OCI-LY7 (cell line): ENCODE results near the gene DERL3. TPM values are rescaled to one million over a fixed set of nuclear protein-coding genes. Genes with fewer than 3 reads are reported as not detected.

Experiments
- BruUV-seq: library from RNA; stranded (reverse); fragments of 400-500 nt; replicated peaks from 2 replicates; lab custom pipeline; 2021; lab: Mats Ljungman, UMichigan
- CTCF ChIA-PET: fragments of 300-600 bp; sonication (Branson Sonifier 250); formaldehyde crosslinking; loops from one replicate; lab custom pipeline; 2022; ENCODE audit warnings: antibody characterized with exemption; ENCODE audit not compliant: unreplicated experiment; lab: Charles Lee
- POLR2A ChIA-PET: fragments of 300-600 bp; sonication (Branson Sonifier 250); formaldehyde crosslinking; loops from one replicate; lab custom pipeline; 2022; ENCODE audit warnings: antibody characterized with exemption; lab: Charles Lee
- DNase-seq: peaks from one replicate; pipeline ENCODE4 v3.0.0-alpha.2; 2015; ENCODE audit warnings: low spot score
- H2AFZ ChIP-seq: fragments of 200-600 bp; sonication (generic), shearing (Covaris generic); 2 replicates; pipeline ENCODE4 v1.6.1; 2014; ENCODE audit warnings: mild to moderate bottlenecking, antibody characterized with exemption, low read length, moderate library complexity
- H3K27ac ChIP-seq: fragments of 200-600 bp; sonication (generic); 2 replicates; pipeline ENCODE4 v1.5.1; 2014; ENCODE audit warnings: mixed run types, low read depth, mild to moderate bottlenecking, moderate library complexity, low read length, inconsistent platforms; ENCODE audit not compliant: poor library complexity, severe bottlenecking
- H3K36me3 ChIP-seq: fragments of 200-600 bp; sonication (generic); 2 replicates; pipeline ENCODE4 v1.6.1; 2014; ENCODE audit warnings: mild to moderate bottlenecking, antibody characterized with exemption, low read length, moderate library complexity, mixed read lengths; ENCODE audit not compliant: insufficient read depth
- H3K4me1 ChIP-seq: fragments of 200-600 bp; sonication (generic); 2 replicates; pipeline ENCODE4 v1.5.1; 2014; ENCODE audit warnings: mild to moderate bottlenecking, low read length; ENCODE audit not compliant: insufficient read depth, poor library complexity, severe bottlenecking
- H3K4me2 ChIP-seq: fragments of 200-600 bp; sonication (generic); 2 replicates; pipeline ENCODE4 v1.6.1; 2014; ENCODE audit warnings: mild to moderate bottlenecking, low read length
- H3K4me3 ChIP-seq: fragments of 200-600 bp; sonication (generic); 2 replicates; pipeline ENCODE4 v1.5.1; 2014; ENCODE audit warnings: mild to moderate bottlenecking, low read depth, low read length; ENCODE audit not compliant: poor library complexity, severe bottlenecking
- H3K79me2 ChIP-seq: fragments of 200-600 bp; sonication (generic); 2 replicates; pipeline ENCODE4 v1.6.1; 2016; ENCODE audit warnings: low read depth, mild to moderate bottlenecking, low read length, moderate library complexity, mixed read lengths; ENCODE audit not compliant: insufficient read depth
- H3K9me2 ChIP-seq: fragments of 200-600 bp; sonication (generic); 2 replicates; pipeline ENCODE4 v1.6.1; 2016; ENCODE audit warnings: mild to moderate bottlenecking, low read length, mixed read lengths; ENCODE audit not compliant: insufficient read depth
- H3K9me3 ChIP-seq: fragments of 200-600 bp; sonication (generic); 2 replicates; pipeline ENCODE4 v1.6.1; 2014; ENCODE audit warnings: mild to moderate bottlenecking, mixed run types, low read length, mixed read lengths
- H4K20me1 ChIP-seq: fragments of 200-600 bp; sonication (generic); 2 replicates; pipeline ENCODE4 v1.6.1; 2014; ENCODE audit warnings: mild to moderate bottlenecking, antibody characterized with exemption, low read length, moderate library complexity, mixed read lengths; ENCODE audit not compliant: insufficient read depth
- CTCF ChIP-seq: fragments of 200-600 bp; sonication (generic); conservative IDR thresholded peaks from 2 replicates; pipeline ENCODE4 v1.5.1; 2014; ENCODE audit warnings: mild to moderate bottlenecking, antibody characterized with exemption, low read length, moderate library complexity, mixed read lengths
- EZH2phosphoT487 ChIP-seq: fragments of 200-600 bp; sonication (generic); IDR thresholded peaks from 2 replicates; pipeline ENCODE4 v1.6.1; 2018; ENCODE audit warnings: low read depth, borderline replicate concordance, mild to moderate bottlenecking, mixed run types, antibody characterized with exemption, low read length, moderate library complexity, mixed read lengths
- intact Hi-C: fragments of 100-400 bp; cut with micrococcal nuclease; formaldehyde crosslinking; loops from one replicate; pipeline ENCODE4 v1.10.0; 2022; ENCODE audit not compliant: unreplicated experiment
- total RNA-seq, 2 experiments: library from RNA; depleted of rRNA in 1 of 2; stranded (reverse); fragments of >200 nt in 1 of 2; shearing (Covaris generic) in 1 of 2; gene quantifications; 2 replicates each; pipeline ENCODE4 v1.2.3, GENCODE V29; 2014 to 2022

Gene DERL3
- total RNA-seq, 2 experiments from 2014 or later, result 44.6 to 52.1 TPM

- H3K4me1 ChIP-seq, result peaks cover 25% of the 10 kb centered on the region
- no peak overlapping the region for H3K4me2 ChIP-seq
- ChIA-PET POLR2A (interaction anchor here (1.0 kb wide), 1 partner anchor 30 kb away, joined by 3 read pairs; no protein-coding TSS in a partner anchor), CTCF (no interaction called here)
- TF ChIP-seq CTCF (no peak), EZH2phosphoT487 (no peak)
- H3K4me3 ChIP-seq, result no peak overlapping the region
- no peaks in the 10 kb centered on the region; the same call in 1 of the 2 replicates for H3K79me2 ChIP-seq
- no peaks in the 10 kb centered on the region for H3K9me3 ChIP-seq
- no TSS peak for BruUV-seq
- no peaks in the 10 kb centered on the region for H4K20me1 ChIP-seq
- no peak overlapping the region for H2AFZ ChIP-seq
- no peaks in the 10 kb centered on the region for H3K9me2 ChIP-seq
- intact Hi-C loops, result no loop called here
- H3K36me3 ChIP-seq, result peaks cover 94% of the 10 kb centered on the region
- DNase-seq, result no peak
- H3K27ac ChIP-seq, result no peak overlapping the region
Observed at GRCh38 chr22:23832226-23833016, 6.4 kb downstream of the DERL3 start.

GRCh38 chr22:23831781-23832180, 7.0 kb downstream of the DERL3 start:
- Histone ChIP-seq H3K27ac (no peak overlapping the region), H3K79me2 (no peaks in the 10 kb centered on the region; the same call in 1 of the 2 replicates), H3K4me1 (peaks cover 23% of the 10 kb centered on the region), H3K4me3 (no peak overlapping the region), H3K4me2 (no peak overlapping the region), H3K36me3 (peaks cover 96% of the 10 kb centered on the region), H3K9me3 (no peaks in the 10 kb centered on the region), H2AFZ (no peak overlapping the region), H3K9me2 (no peaks in the 10 kb centered on the region), H4K20me1 (no peaks in the 10 kb centered on the region)
- no TSS peak for BruUV-seq
- ChIA-PET CTCF (no interaction called here), POLR2A (interaction anchor here (1.0 kb wide), 1 partner anchor 29 kb away, joined by 3 read pairs; no protein-coding TSS in a partner anchor)
- TF ChIP-seq EZH2phosphoT487 (no peak), CTCF (no peak)
- no peak for DNase-seq
- intact Hi-C loops, result no loop called here

GRCh38 chr22:23831261-23831660, 7.5 kb downstream of the DERL3 start:
- Histone ChIP-seq H3K9me3 (no peaks in the 10 kb centered on the region), H3K36me3 (peaks cover 96% of the 10 kb centered on the region), H3K9me2 (no peaks in the 10 kb centered on the region), H3K4me3 (no peak overlapping the region), H3K4me1 (peaks cover 23% of the 10 kb centered on the region), H3K79me2 (no peaks in the 10 kb centered on the region; the same call in 1 of the 2 replicates), H2AFZ (no peak overlapping the region), H3K27ac (no peak overlapping the region), H4K20me1 (no peaks in the 10 kb centered on the region), H3K4me2 (no peak overlapping the region)
- POLR2A ChIA-PET, result no interaction called here
- no peak for TF ChIP-seq CTCF
- no peak for TF ChIP-seq EZH2phosphoT487
- CTCF ChIA-PET, result no interaction called here
- BruUV-seq, result no TSS peak
- DNase-seq, result no peak
- intact Hi-C loops, result no loop called here
